K562 (cell line): ENCODE data around the gene CLSTN2. TPM values are rescaled to one million over a fixed set of nuclear protein-coding genes. Genes with fewer than 3 reads are reported as not detected.

Source experiments
- ATAC-seq: fragments of 200-7000 bp; cut with Tn5 transposase; 3 replicates; pipeline ENCODE4 v1.9.1; 2020; ENCODE audit warnings: moderate library complexity
- BruUV-seq: library from RNA; stranded (reverse); fragments of 400-500 nt; replicated peaks from 2 replicates; lab custom pipeline; 2021; lab: Mats Ljungman, UMichigan
- CTCF ChIA-PET: fragments of 300-600 bp; formaldehyde crosslinking; extraction: SDS; loops from one replicate; lab custom pipeline; 2021; ENCODE audit warnings: low intra/inter-chr PET ratio; lab: Yijun Ruan, JAX
- POLR2A ChIA-PET: fragments of 300-600, 350-650 bp; sonication (Branson Sonifier 250); formaldehyde crosslinking; extraction: SDS; loops from one replicate; lab custom pipeline; 2021; ENCODE audit warnings: antibody characterized with exemption, inconsistent platforms; lab: Yijun Ruan, JAX
- DNase-seq, 4 experiments: peaks; one replicate each; pipeline versions ENCODE4 v3.0.0 to v3.0.0-alpha.2; 2011 to 2018; ENCODE audit warnings: low spot score in 3 of 4, mixed read lengths in 3 of 4; ENCODE audit errors: extremely low read depth in 1 of 4
- FAIRE-seq: peaks from 2 replicates; lab custom pipeline; 2011; peaks lifted over from hg19 to GRCh38; lab: Jason Lieb, UNC
- H2AFZ ChIP-seq: 2 replicates; pipeline ENCODE4 v1.6.0; 2011; ENCODE audit warnings: low read depth, low read length, control low read depth, inconsistent platforms
- H3K27ac ChIP-seq: fragments of 200-600 bp; 3 replicates; pipeline ENCODE4 v1.8.0; 2011; ENCODE audit warnings: low read depth, mild to moderate bottlenecking, control low read depth, inconsistent platforms, low read length, moderate library complexity, mixed read lengths; ENCODE audit errors: extremely low read depth
- H3K27me3 ChIP-seq, 2 experiments: fragments of 300-600 bp in 1 of 2; 2 replicates in 1 of 2; 3 replicates in 1 of 2; pipeline versions ENCODE4 v1.6.0 to v1.8.0; 2011; ENCODE audit warnings: inconsistent platforms in 2 of 2, low read length in 2 of 2, mild to moderate bottlenecking in 1 of 2, mixed read lengths in 1 of 2, moderate library complexity in 1 of 2; ENCODE audit not compliant: control insufficient read depth in 2 of 2, insufficient read depth in 2 of 2
- H3K36me3 ChIP-seq: fragments of 300-600 bp; 3 replicates; pipeline ENCODE4 v1.8.0; 2011; ENCODE audit warnings: mild to moderate bottlenecking, low read length, inconsistent platforms; ENCODE audit not compliant: control insufficient read depth, insufficient read depth
- H3K4me1 ChIP-seq, 2 experiments: fragments of 200-600 bp in 1 of 2; replicated peaks in 1 of 2; 2 replicates in 1 of 2; 3 replicates in 1 of 2; pipeline versions ENCODE4 v1.5.1 to v1.8.0; 2011; ENCODE audit warnings: inconsistent platforms in 2 of 2, low read length in 2 of 2, mild to moderate bottlenecking in 1 of 2, mixed read lengths in 1 of 2, moderate library complexity in 1 of 2; ENCODE audit not compliant: control insufficient read depth in 2 of 2, insufficient read depth in 2 of 2
- H3K4me2 ChIP-seq: 2 replicates; pipeline ENCODE4 v1.6.1; 2011; ENCODE audit warnings: low read length, control low read depth, inconsistent platforms, mixed read lengths; ENCODE audit not compliant: insufficient read depth
- H3K4me3 ChIP-seq: fragments of 200-600 bp; sonication (generic), shearing (Covaris generic); 2 replicates; pipeline ENCODE4 v1.5.1; 2016; ENCODE audit warnings: control low read depth, inconsistent platforms
- H3K79me2 ChIP-seq: fragments of 200-600 bp; 3 replicates; pipeline ENCODE4 v1.8.0; 2011; ENCODE audit warnings: low read length, inconsistent platforms; ENCODE audit not compliant: control insufficient read depth, insufficient read depth
- H3K9ac ChIP-seq, 2 experiments: 2 replicates each; pipeline versions ENCODE4 v1.6.0 to v1.6.1; 2011; ENCODE audit warnings: low read depth in 2 of 2, low read length in 2 of 2, control low read depth in 1 of 2, inconsistent platforms in 1 of 2, mild to moderate bottlenecking in 1 of 2, mixed read lengths in 1 of 2; ENCODE audit not compliant: insufficient read depth in 1 of 2
- H3K9me1 ChIP-seq: one replicate; pipeline ENCODE4 v1.6.0; 2011; ENCODE audit warnings: inconsistent platforms, mild to moderate bottlenecking, low read length, moderate library complexity; ENCODE audit not compliant: control insufficient read depth, insufficient read depth
- H3K9me3 ChIP-seq: replicated peaks from 2 replicates; pipeline ENCODE4 v1.5.1; 2011; ENCODE audit warnings: low read depth, low read length, inconsistent platforms; ENCODE audit not compliant: control insufficient read depth, insufficient read depth
- H4K20me1 ChIP-seq: replicated peaks from 2 replicates; pipeline ENCODE4 v1.6.1; 2011; ENCODE audit warnings: low read length, inconsistent platforms, mixed read lengths; ENCODE audit not compliant: control insufficient read depth, insufficient read depth
- CEBPB ChIP-seq: fragments of 450-650 bp; IDR thresholded peaks from 2 replicates; pipeline ENCODE4 v1.6.1; 2016; ENCODE audit warnings: missing genetic modification characterization, missing compliant biosample characterization
- CEBPG ChIP-seq, 3 experiments: fragments of 200-800 bp in 1 of 3; sonication (Bioruptor generic) in 1 of 3; sonication (generic) in 1 of 3; formaldehyde crosslinking in 1 of 3; IDR thresholded peaks in 2 of 3; conservative IDR thresholded peaks in 1 of 3; 2 replicates each; pipeline versions ENCODE4 v1.6.1 to v1.8.0; 2016 to 2022; ENCODE audit warnings: missing compliant biosample characterization in 2 of 3, missing genetic modification characterization in 2 of 3, mild to moderate bottlenecking in 1 of 3, missing genetic modification reagents in 1 of 3
- ILK ChIP-seq: fragments of 450-650 bp; IDR thresholded peaks from 2 replicates; pipeline ENCODE4 v1.6.1; 2016; ENCODE audit warnings: missing genetic modification characterization, low read depth, mild to moderate bottlenecking, missing compliant biosample characterization, moderate library complexity, borderline replicate concordance
- ZNF3 ChIP-seq: fragments of 250-450 bp; sonication (Bioruptor Pico); IDR thresholded peaks from 2 replicates; pipeline ENCODE4 v1.5.0; 2021; ENCODE audit warnings: mild to moderate bottlenecking, moderate library complexity
- WGBS: fragments of 100-300 bp; shearing (Covaris generic); methylation state at CpG from one replicate; pipeline ENCODE4 v1.1.6; 2016; ENCODE audit warnings: low coverage, mixed read lengths; ENCODE audit not compliant: insufficient coverage; ENCODE audit errors: missing lambda C conversion rate; 5-methylcytosine and 5-hydroxymethylcytosine counted together
- in situ Hi-C: fragments of 300-500 bp; cut with MboI; formaldehyde crosslinking; loops from 4 replicates; pipeline ENCODE4 v1.15.0; 2018; ENCODE audit warnings: inconsistent platforms, mixed read lengths
- intact Hi-C: fragments of 100-400 bp; cut with micrococcal nuclease; formaldehyde crosslinking; loops from 2 replicates; pipeline ENCODE4 v1.14.2; 2022
- polyA plus RNA-seq, 8 experiments: library from polyadenylated mRNA; depleted of rRNA in 4 of 8; stranded (reverse) in 5 of 8; unstranded in 3 of 8; fragments of >200 nt; fragmentation: Nextera tagmentation in 2 of 8; fragmentation: Illumina TruSeq in 1 of 8; extraction: Ambion mirVana in 2 of 8; extraction: Trizol in 1 of 8; gene quantifications; 2 replicates each; pipeline versions ENCODE4 v1.2.1 to v1.2.3, GENCODE V29; 2011 to 2014; ENCODE audit warnings: inconsistent platforms in 1 of 8, missing spikeins in 1 of 8
- total RNA-seq, 7 experiments: library from RNA; depleted of rRNA in 6 of 7; stranded (reverse); fragments of >200 nt in 6 of 7; fragmentation: Illumina TruSeq in 2 of 7; extraction: Trizol in 2 of 7; gene quantifications; 2 replicates each; pipeline versions ENCODE4 v1.2.1 to v1.2.3, GENCODE V29; 2011 to 2021; ENCODE audit warnings: low replicate concordance in 1 of 7
- TF ChIP-seq, protein P1 (sequence below): fragments of 450-650 bp; IDR thresholded peaks from 2 replicates; pipeline ENCODE4 v1.6.1; 2016; ENCODE audit warnings: missing biosample characterization, missing genetic modification characterization

The CLSTN2 gene
- total and polyA plus RNA-seq, 9 of the 15 experiments (the other 6 are each of a cell fraction or from before 2014, with no cell fraction given), result 0.02 to 0.04 (median 0.04) TPM; not detected in 6

DNA sequence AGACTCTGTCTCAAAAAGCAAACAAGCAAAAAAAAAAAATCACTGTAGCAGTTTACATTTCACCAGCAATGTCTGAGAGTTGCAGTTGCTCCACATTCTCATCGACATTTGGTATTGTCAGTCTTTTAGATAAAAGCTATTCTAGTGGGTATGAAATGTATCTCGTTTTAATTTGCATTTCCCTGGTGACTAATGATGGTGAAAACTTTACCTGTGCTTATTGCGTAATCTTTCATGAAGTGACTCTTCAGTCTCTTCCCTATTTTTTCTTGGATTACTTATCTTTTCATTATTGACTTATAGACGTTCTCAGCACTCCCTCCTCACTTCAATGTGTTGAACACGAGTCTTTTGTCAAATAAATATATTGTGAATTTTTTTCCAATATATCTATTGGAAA is 37.2 kb upstream of the CLSTN2 start:
- no peaks in the 10 kb centered on the region for H3K9me3 ChIP-seq
- no peaks in the 10 kb centered on the region for H3K27me3 ChIP-seq
- no peaks in the 10 kb centered on the region for H3K36me3 ChIP-seq
- CTCF ChIA-PET, result no interaction called here
- FAIRE-seq (no peak), DNase-seq (no peak), ATAC-seq (no peak)
- no peaks in the 10 kb centered on the region for H3K4me1 ChIP-seq
- no peak overlapping the region for H3K9ac ChIP-seq
- no TSS peak for BruUV-seq
- 0% methylated on average over 5 of the region's 5 CpGs for WGBS
- TF ChIP-seq CEBPB (peak; percentile 88), CEBPG (CRISPR knock-in tag; IDR thresholded peaks at IDR 0.05) (no peak), CEBPG (tag; conservative IDR thresholded peaks at IDR 0.05 in 1 of 2, IDR thresholded peaks at IDR 0.05 in 1 of 2) (peak; percentile 61 to 98; a peak in 3 of 4 replicates), ILK (no peak), ZNF3 (CRISPR knock-in tag) (no peak)
- TF ChIP-seq, protein P1, sequence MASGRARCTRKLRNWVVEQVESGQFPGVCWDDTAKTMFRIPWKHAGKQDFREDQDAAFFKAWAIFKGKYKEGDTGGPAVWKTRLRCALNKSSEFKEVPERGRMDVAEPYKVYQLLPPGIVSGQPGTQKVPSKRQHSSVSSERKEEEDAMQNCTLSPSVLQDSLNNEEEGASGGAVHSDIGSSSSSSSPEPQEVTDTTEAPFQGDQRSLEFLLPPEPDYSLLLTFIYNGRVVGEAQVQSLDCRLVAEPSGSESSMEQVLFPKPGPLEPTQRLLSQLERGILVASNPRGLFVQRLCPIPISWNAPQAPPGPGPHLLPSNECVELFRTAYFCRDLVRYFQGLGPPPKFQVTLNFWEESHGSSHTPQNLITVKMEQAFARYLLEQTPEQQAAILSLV (tag), result 0 out of 2 replicates have a peak, but pooled peaks have one; percentile 32
- no peaks in the 10 kb centered on the region for H3K9me1 ChIP-seq
- H2AFZ ChIP-seq, result no peak overlapping the region
- no peak overlapping the region for H3K4me3 ChIP-seq
- no peaks in the 10 kb centered on the region for H4K20me1 ChIP-seq
- POLR2A ChIA-PET, result no interaction called here
- intact Hi-C loops (no loop called here), in situ Hi-C loops (no loop called here)
- H3K79me2 ChIP-seq, result no peaks in the 10 kb centered on the region
- H3K4me2 ChIP-seq, result no peak overlapping the region
- H3K27ac ChIP-seq, result no peak overlapping the region
